HepG2 (cell line): Measurements from ENCODE around the gene UNC50. TPM values are rescaled to one million over a fixed set of nuclear protein-coding genes. Genes with fewer than 3 reads are reported as not detected.

Source experiments
- CENPX ChIP-seq: sonication (generic); formaldehyde crosslinking; IDR thresholded peaks from 2 replicates; pipeline ENCODE4 v1.9.0; 2021; ENCODE audit warnings: mild to moderate bottlenecking, missing genetic modification reagents, moderate library complexity
- ELF4 ChIP-seq: sonication (generic); formaldehyde crosslinking; IDR thresholded peaks from 2 replicates; pipeline ENCODE4 v1.5.0; 2020; ENCODE audit warnings: missing genetic modification reagents, mild to moderate bottlenecking, moderate library complexity, borderline replicate concordance
- FOXK2 ChIP-seq: fragments of 450-650 bp; IDR thresholded peaks from 2 replicates; pipeline ENCODE4 v1.6.1; 2016
- FOXM1 ChIP-seq: sonication (generic); formaldehyde crosslinking; IDR thresholded peaks from 2 replicates; pipeline ENCODE4 v1.5.0; 2020; ENCODE audit warnings: missing genetic modification reagents
- MBNL3 ChIP-seq: fragments of 250-450 bp; sonication (Bioruptor Pico); conservative IDR thresholded peaks from 2 replicates; pipeline ENCODE4 v1.8.0; 2022; ENCODE audit warnings: mild to moderate bottlenecking, inconsistent platforms
- MYNN ChIP-seq: sonication (generic); formaldehyde crosslinking; IDR thresholded peaks from 2 replicates; pipeline ENCODE4 v1.4.0; 2020; ENCODE audit warnings: mild to moderate bottlenecking, low read depth, missing genetic modification reagents
- NBN ChIP-seq: fragments of 450-650 bp; conservative IDR thresholded peaks from 2 replicates; pipeline ENCODE4 v1.6.1; 2017
- NFKBIZ ChIP-seq: IDR thresholded peaks from 2 replicates; pipeline ENCODE4 v1.6.1; 2018; ENCODE audit warnings: missing genetic modification reagents, missing compliant biosample characterization
- NFRKB ChIP-seq: fragments of 450-650 bp; IDR thresholded peaks from 2 replicates; pipeline ENCODE4 v1.6.1; 2017
- RBM39 ChIP-seq: fragments of 200-400 bp; formaldehyde crosslinking; IDR thresholded peaks from one replicate; pipeline ENCODE4 v1.6.1; 2018; ENCODE audit warnings: antibody characterized with exemption, mild to moderate bottlenecking, low read depth, low read length; ENCODE audit not compliant: poor library complexity, severe bottlenecking
- RFX5 ChIP-seq: IDR thresholded peaks from 2 replicates; pipeline ENCODE4 v1.6.1; 2011; ENCODE audit warnings: low read depth, low read length, improper control_type of control experiment
- SMC3 ChIP-seq: IDR thresholded peaks from 2 replicates; pipeline ENCODE4 v1.6.1; 2011; ENCODE audit warnings: low read length, improper control_type of control experiment
- THYN1 ChIP-seq: sonication (generic); formaldehyde crosslinking; IDR thresholded peaks from 2 replicates; pipeline ENCODE4 v1.8.1; 2023; ENCODE audit warnings: low read depth, mild to moderate bottlenecking, moderate library complexity, missing genetic modification reagents, borderline replicate concordance
- TOPORS ChIP-seq: sonication (generic); formaldehyde crosslinking; IDR thresholded peaks from 2 replicates; pipeline ENCODE4 v1.8.0; 2023; ENCODE audit warnings: mild to moderate bottlenecking, missing genetic modification reagents
- ZFP36L1 ChIP-seq: sonication (generic); formaldehyde crosslinking; IDR thresholded peaks from 2 replicates; pipeline ENCODE4 v1.8.0; 2022; ENCODE audit warnings: mild to moderate bottlenecking, missing genetic modification reagents, moderate library complexity
- ZIK1 ChIP-seq: sonication (generic); formaldehyde crosslinking; IDR thresholded peaks from 2 replicates; pipeline ENCODE4 v1.5.0; 2020; ENCODE audit warnings: mild to moderate bottlenecking, low read depth, missing genetic modification reagents, borderline replicate concordance
- ZNF225 ChIP-seq: sonication (generic); formaldehyde crosslinking; IDR thresholded peaks from 2 replicates; pipeline ENCODE4 v1.4.0; 2020; ENCODE audit warnings: mild to moderate bottlenecking, missing genetic modification reagents
- ZNF512 ChIP-seq: sonication (generic); formaldehyde crosslinking; IDR thresholded peaks from 2 replicates; pipeline ENCODE4 v1.4.0; 2020; ENCODE audit warnings: mild to moderate bottlenecking, missing genetic modification reagents
- ZNF800 ChIP-seq: sonication (generic); formaldehyde crosslinking; IDR thresholded peaks from 2 replicates; pipeline ENCODE4 v1.4.0; 2020; ENCODE audit warnings: missing genetic modification reagents
- polyA plus RNA-seq, 8 experiments: library from polyadenylated mRNA; depleted of rRNA in 3 of 8; stranded (reverse) in 7 of 8; unstranded in 1 of 8; fragments of >200 nt; fragmentation: Illumina TruSeq in 4 of 8; extraction: Trizol in 4 of 8; gene quantifications; 2 replicates each; pipeline versions ENCODE4 v1.2.1 to v1.2.3, GENCODE V29; 2011 to 2016; ENCODE audit warnings: low read depth in 4 of 8, missing spikeins in 1 of 8, mixed read lengths in 1 of 8; ENCODE audit not compliant: insufficient read depth in 1 of 8
- total RNA-seq, 5 experiments: library from RNA; depleted of rRNA; stranded (reverse); fragments of >200 nt; fragmentation: Illumina TruSeq; extraction: Trizol; gene quantifications; 2 replicates each; pipeline ENCODE4 v1.2.3, GENCODE V29; 2016; ENCODE audit warnings: low read depth in 1 of 5
- TF ChIP-seq, protein P1 (sequence below): sonication (generic); formaldehyde crosslinking; IDR thresholded peaks from 2 replicates; pipeline ENCODE4 v1.4.0; 2020; ENCODE audit warnings: missing genetic modification reagents
- TF ChIP-seq, protein P2 (sequence below): sonication (generic); formaldehyde crosslinking; IDR thresholded peaks from 2 replicates; pipeline ENCODE4 v1.4.0; 2020; ENCODE audit warnings: missing genetic modification reagents, mild to moderate bottlenecking, borderline replicate concordance

The UNC50 gene
- total and polyA plus RNA-seq, 2 of the 13 experiments (the other 11 are each of a cell fraction or from before 2014, with no cell fraction given) = 92.6 to 95.6 TPM

DNA sequence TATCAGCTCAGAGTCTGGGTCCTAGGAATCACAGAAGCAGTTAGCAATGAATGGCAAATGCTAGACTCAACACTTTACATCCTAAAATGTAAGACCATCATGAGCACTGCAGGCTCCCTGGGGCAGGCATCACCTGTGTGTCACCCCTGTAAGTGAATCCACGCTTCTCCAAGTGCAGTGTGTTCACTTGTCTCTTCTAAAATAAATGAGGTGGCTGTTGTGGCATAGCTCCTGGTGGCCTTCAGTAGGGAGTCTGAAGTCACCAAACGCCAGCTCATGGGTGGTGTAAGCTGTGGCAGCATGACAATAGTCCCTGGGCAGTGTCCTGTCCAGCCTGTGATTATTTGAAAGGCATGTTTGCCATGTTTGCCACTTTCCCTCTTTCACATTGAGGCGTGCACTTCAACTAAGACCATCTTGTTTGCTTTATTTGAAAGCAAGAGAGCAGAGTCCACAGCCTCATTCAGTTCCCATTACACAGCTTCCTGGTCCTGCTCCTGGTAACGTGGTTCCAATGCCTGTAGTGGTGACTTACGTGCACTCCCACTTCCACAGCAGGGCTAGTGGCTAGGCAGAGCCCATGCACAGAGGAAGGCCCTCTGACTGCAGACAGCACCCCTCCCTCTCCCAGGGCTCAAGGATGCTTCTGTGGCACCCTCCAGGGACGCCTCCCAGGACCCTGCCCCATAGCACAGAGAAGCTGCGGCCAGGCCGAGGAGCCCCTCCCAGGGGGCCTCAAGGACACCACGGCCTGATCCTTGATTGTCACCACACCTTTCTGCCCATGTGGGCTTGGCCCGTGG lies 24.4 kb upstream of the UNC50 start (continued):
- TF ChIP-seq FOXM1 (CRISPR knock-in tag) (0 out of 2 replicates have a peak, but pooled peaks have one; percentile 31), THYN1 (CRISPR knock-in tag) (no peak), RFX5 (no peak), TOPORS (no peak), ELF4 (CRISPR knock-in tag) (peak; percentile 82; the same call in 1 of the 2 replicates), ZNF225 (0 out of 2 replicates have a peak, but pooled peaks have one; percentile 33), RBM39 (no peak), SMC3 (peak; percentile 23; the same call in 1 of the 2 replicates), ZIK1 (CRISPR knock-in tag) (no peak), ZNF800 (no peak), FOXK2 (peak; percentile 69), NFRKB (no peak), ZFP36L1 (CRISPR knock-in tag) (peak; percentile 80; the same call in 1 of the 2 replicates), CENPX (CRISPR knock-in tag) (no peak), ZNF512 (CRISPR knock-in tag) (0 out of 2 replicates have a peak, but pooled peaks have one; percentile 50), MYNN (CRISPR knock-in tag) (no peak), NFKBIZ (CRISPR knock-in tag) (no peak; the same call in 1 of the 2 replicates), NBN (no peak), MBNL3 (CRISPR knock-in tag) (no peak)
- TF ChIP-seq, protein P1, sequence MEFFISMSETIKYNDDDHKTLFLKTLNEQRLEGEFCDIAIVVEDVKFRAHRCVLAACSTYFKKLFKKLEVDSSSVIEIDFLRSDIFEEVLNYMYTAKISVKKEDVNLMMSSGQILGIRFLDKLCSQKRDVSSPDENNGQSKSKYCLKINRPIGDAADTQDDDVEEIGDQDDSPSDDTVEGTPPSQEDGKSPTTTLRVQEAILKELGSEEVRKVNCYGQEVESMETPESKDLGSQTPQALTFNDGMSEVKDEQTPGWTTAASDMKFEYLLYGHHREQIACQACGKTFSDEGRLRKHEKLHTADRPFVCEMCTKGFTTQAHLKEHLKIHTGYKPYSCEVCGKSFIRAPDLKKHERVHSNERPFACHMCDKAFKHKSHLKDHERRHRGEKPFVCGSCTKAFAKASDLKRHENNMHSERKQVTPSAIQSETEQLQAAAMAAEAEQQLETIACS (CRISPR knock-in tag) = no peak
- TF ChIP-seq, protein P2, sequence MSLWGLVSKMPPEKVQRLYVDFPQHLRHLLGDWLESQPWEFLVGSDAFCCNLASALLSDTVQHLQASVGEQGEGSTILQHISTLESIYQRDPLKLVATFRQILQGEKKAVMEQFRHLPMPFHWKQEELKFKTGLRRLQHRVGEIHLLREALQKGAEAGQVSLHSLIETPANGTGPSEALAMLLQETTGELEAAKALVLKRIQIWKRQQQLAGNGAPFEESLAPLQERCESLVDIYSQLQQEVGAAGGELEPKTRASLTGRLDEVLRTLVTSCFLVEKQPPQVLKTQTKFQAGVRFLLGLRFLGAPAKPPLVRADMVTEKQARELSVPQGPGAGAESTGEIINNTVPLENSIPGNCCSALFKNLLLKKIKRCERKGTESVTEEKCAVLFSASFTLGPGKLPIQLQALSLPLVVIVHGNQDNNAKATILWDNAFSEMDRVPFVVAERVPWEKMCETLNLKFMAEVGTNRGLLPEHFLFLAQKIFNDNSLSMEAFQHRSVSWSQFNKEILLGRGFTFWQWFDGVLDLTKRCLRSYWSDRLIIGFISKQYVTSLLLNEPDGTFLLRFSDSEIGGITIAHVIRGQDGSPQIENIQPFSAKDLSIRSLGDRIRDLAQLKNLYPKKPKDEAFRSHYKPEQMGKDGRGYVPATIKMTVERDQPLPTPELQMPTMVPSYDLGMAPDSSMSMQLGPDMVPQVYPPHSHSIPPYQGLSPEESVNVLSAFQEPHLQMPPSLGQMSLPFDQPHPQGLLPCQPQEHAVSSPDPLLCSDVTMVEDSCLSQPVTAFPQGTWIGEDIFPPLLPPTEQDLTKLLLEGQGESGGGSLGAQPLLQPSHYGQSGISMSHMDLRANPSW (CRISPR knock-in tag) = no peak
